ENCODE measurements around the gene ST8SIA2. TPM values are rescaled to one million over a fixed set of nuclear protein-coding genes. Genes with fewer than 3 reads are reported as not detected.

The ST8SIA2 gene
- total RNA-seq, 1 donor from 2014 or later = not detected

DNA sequence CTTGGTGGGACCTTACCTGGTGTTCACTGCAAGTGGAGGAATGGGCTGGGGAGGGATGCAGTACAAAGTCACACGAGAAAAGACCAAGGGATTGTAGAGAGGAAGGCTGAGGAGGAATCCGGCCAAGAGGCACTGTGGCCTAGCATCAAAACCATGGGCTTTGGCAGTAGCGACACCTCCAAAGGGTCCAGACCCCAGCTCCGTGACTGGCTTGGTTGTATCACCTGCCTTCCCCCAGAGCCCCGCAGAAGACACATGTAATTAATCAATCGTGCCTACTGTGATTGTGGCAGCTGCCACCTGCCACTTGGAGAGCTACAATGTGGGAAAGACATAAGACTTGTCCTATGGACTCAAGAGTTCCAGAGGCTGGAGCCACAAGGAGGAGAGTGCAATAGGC is 54.7 kb downstream of the ST8SIA2 start:
- H3K4me3 ChIP-seq (ENCODE audit: low read depth, low read length) = no peak overlapping the region
- FAIRE-seq = no peak
- no peaks in the 10 kb centered on the region for H3K27me3 ChIP-seq (ENCODE audit: control insufficient read depth, insufficient read depth, low read length)
- no peak for DNase-seq (ENCODE audit: low read depth)
- H3K36me3 ChIP-seq (ENCODE audit: control insufficient read depth, insufficient read depth, low read length) = no peaks in the 10 kb centered on the region
- TF ChIP-seq, protein P1, sequence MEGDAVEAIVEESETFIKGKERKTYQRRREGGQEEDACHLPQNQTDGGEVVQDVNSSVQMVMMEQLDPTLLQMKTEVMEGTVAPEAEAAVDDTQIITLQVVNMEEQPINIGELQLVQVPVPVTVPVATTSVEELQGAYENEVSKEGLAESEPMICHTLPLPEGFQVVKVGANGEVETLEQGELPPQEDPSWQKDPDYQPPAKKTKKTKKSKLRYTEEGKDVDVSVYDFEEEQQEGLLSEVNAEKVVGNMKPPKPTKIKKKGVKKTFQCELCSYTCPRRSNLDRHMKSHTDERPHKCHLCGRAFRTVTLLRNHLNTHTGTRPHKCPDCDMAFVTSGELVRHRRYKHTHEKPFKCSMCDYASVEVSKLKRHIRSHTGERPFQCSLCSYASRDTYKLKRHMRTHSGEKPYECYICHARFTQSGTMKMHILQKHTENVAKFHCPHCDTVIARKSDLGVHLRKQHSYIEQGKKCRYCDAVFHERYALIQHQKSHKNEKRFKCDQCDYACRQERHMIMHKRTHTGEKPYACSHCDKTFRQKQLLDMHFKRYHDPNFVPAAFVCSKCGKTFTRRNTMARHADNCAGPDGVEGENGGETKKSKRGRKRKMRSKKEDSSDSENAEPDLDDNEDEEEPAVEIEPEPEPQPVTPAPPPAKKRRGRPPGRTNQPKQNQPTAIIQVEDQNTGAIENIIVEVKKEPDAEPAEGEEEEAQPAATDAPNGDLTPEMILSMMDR (IDR thresholded peaks at IDR 0.05; ENCODE audit: insufficient read depth, low read length, severe bottlenecking) = no peak

DNA sequence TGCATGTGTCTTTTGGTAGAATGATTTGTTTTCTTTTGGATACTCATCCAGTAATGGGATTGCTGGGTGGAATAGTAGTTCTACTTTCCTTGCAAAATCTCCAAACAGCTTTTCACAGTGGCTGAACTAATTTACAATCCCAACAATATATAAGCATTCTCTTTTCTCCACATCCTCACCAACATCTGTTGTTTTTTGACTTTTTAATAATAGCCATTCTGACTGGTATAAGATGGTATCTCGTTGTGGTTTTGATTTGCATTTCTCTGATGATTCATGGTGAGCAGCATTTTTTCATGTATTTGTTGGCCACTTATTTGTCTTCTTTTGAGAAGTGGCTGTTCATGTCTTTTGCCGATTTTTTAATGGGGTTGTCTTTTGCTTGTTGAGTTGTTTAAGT is 55.8 kb downstream of the ST8SIA2 start:
- FAIRE-seq = no peak
- DNase-seq (ENCODE audit: low read depth) = peak; percentile 18
- H3K27me3 ChIP-seq (ENCODE audit: control insufficient read depth, insufficient read depth, low read length) = no peaks in the 10 kb centered on the region

DNA sequence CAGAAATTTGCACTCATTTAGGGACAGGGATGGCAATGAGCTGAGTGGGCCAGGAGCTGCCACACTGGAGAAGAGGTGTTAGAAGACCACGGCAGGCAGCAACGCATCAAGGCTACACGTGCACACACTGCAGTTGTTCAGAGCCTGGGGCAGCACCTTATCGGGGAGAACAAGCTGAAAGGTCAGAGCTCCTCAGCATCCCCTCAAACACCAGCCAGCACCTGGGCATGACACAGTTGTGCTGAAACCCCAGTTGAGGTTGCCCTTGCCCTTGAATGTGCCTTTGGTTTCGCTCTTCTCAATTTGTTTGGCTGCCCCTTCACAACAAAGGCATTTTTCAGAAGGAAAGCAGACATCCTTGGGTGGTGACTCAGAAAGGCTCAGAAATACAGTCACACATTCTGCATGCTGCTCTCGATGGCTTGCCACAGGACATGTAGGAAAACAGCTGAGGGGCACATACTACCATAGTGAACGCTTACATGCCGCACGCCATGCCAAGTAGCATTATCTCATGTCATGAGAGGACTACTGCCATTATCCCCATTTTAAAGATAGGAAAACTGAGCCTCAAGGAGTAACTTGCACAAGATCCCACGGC is 57.6 kb downstream of the ST8SIA2 start:
- TF ChIP-seq, protein P1 (IDR thresholded peaks at IDR 0.05; ENCODE audit: insufficient read depth, low read length, severe bottlenecking) = no peak
- DNase-seq (ENCODE audit: low read depth) (peak; percentile 15), FAIRE-seq (no peak)
- Histone ChIP-seq H3K27me3 (ENCODE audit: control insufficient read depth, insufficient read depth, low read length) (no peaks in the 10 kb centered on the region), H3K4me3 (ENCODE audit: low read depth, low read length) (no peak overlapping the region), H3K36me3 (ENCODE audit: control insufficient read depth, insufficient read depth, low read length) (no peaks in the 10 kb centered on the region)

More for the DNA sequence above, 55.8 kb downstream of the ST8SIA2 start:
- Histone ChIP-seq H3K4me3 (ENCODE audit: low read depth, low read length) (no peak overlapping the region), H3K36me3 (ENCODE audit: control insufficient read depth, insufficient read depth, low read length) (no peaks in the 10 kb centered on the region)
- TF ChIP-seq, protein P1 (IDR thresholded peaks at IDR 0.05; ENCODE audit: insufficient read depth, low read length, severe bottlenecking) = no peak

DNA sequence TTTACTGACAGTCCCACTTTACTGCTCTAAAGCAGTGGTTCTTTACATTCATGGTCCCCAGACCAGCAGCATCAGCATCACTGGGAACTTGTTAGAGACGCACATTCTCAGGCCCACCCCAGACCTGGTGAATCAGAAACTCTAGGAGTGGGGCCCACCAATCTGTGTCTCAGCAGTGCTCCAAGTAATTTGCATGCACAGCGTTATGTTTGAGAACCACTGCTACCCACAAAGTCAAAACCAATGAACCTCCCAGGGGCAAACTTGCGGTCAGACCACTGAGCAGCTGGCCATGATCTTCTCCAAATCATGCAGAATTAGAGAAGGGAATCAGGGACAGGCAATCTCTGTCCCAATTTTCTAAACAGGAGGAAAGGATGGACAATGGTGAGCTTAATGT is 58.5 kb downstream of the ST8SIA2 start:
- H3K4me3 ChIP-seq (ENCODE audit: low read depth, low read length) = no peak overlapping the region
- DNase-seq (ENCODE audit: low read depth) (no peak), FAIRE-seq (no peak)
- TF ChIP-seq, protein P1 (IDR thresholded peaks at IDR 0.05; ENCODE audit: insufficient read depth, low read length, severe bottlenecking) = no peak
- no peaks in the 10 kb centered on the region for H3K36me3 ChIP-seq (ENCODE audit: control insufficient read depth, insufficient read depth, low read length)
- H3K27me3 ChIP-seq (ENCODE audit: control insufficient read depth, insufficient read depth, low read length) = no peaks in the 10 kb centered on the region

DNA sequence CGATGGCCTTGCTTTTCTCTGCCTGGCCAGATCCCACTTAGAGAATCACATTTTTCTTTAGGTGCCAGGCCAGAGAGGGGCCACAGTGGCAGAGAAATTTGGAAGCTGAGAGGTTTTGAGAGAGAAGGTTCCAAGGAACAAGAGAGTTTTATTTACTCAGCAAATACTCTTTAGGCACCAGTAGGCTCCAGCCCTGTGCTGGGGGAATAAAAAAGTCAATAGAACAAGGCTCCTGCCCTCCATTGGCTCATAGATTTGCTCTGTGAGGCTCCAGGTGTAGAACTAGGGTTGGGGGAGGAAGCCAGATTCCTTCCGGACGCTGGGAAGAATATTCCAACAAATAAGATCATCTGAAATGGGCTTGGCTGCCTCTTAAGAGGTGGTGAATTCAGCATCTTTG is 59.9 kb downstream of the ST8SIA2 start:
- no peak for DNase-seq (ENCODE audit: low read depth)
- TF ChIP-seq, protein P1 (IDR thresholded peaks at IDR 0.05; ENCODE audit: insufficient read depth, low read length, severe bottlenecking) = no peak
- Histone ChIP-seq H3K36me3 (ENCODE audit: control insufficient read depth, insufficient read depth, low read length) (no peaks in the 10 kb centered on the region), H3K4me3 (ENCODE audit: low read depth, low read length) (no peak overlapping the region), H3K27me3 (ENCODE audit: control insufficient read depth, insufficient read depth, low read length) (no peaks in the 10 kb centered on the region)
- no peak for FAIRE-seq

DNA sequence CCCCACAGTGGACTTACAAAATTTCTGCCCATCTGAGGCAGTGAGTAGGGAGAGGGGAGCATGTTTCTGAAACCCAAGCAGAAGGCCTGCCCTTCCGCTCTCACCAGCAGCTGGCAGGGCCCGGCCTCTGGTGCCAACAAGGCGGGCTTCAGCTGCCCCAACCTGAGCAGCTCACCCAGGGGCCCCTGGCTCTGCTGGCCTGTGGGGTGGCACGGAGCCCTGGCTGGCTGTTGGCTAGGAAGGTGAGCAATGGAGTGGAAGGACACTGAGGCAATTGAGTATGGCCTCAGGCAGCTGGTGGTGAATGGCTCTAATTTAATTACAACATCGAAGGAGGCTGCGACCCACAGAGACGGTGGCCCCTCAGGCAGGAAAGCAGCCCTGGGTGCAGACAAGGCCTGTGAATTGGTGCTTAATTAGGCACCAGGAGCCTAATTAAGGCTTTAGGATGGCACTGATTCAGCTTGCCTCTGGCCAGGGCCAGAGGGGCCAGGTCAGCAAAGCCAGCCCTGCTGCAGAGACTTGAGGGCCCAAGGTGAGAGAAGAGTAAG is 60.9 kb downstream of the ST8SIA2 start:
- Histone ChIP-seq H3K4me3 (ENCODE audit: low read depth, low read length) (no peak overlapping the region), H3K27me3 (ENCODE audit: control insufficient read depth, insufficient read depth, low read length) (no peaks in the 10 kb centered on the region), H3K36me3 (ENCODE audit: control insufficient read depth, insufficient read depth, low read length) (no peaks in the 10 kb centered on the region)
- TF ChIP-seq, protein P1 (IDR thresholded peaks at IDR 0.05; ENCODE audit: insufficient read depth, low read length, severe bottlenecking) = no peak
- FAIRE-seq (no peak), DNase-seq (ENCODE audit: low read depth) (no peak)

Measured in bronchial epithelial cell (primary cell).